22Rv1 (cell line): ENCODE measurements around the gene GPNMB.

Experiments used
- CTCF ChIP-seq: fragments of 450-650 bp; IDR thresholded peaks from 2 replicates; pipeline ENCODE4 v1.5.1; 2017; ENCODE audit warnings: mild to moderate bottlenecking
- ZFX ChIP-seq: fragments of 450-650 bp; IDR thresholded peaks from 2 replicates; pipeline ENCODE4 v1.6.1; 2017; ENCODE audit warnings: antibody characterized with exemption, borderline replicate concordance

DNA sequence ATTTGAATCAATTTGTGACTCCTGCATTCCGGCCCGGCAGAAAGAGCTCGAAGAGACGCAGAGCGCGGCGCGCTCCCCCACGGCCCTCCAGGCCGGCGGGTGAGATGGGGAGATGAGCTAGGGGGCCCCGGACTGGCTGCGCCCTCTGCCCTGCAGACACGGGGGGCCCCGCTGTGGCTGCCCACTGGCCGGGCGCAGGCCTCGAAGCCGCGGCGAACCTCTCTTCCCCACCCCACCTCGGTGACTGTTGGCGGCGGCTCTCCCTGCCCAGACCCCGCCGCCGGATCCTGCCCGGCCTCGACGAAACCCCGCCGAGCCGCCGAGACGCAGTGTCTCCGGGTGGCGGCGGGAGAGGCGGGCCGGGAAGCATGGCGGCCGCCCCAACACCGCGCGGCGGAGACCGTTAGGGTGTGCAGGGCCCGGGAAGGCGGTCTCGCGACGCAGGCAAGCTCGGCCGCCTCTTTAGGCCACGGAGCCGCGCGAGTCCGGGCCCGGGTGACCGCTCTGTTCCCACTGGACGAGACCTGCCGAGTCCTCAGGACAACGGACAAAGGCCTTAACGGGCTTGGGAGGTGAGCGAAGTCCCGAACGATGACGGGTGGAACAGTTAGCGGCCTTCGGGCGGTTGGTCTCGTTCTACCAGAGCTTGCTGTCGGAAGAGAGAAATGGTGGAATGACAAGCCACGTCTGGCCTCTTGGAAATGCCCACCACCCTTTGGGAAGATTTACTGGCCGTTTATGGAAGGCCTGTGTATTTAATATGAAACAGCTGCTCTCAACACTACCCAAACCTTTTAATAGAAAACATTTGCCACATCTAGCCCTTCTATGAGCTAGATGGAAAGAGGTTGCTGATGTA is 40.4 kb upstream of the GPNMB start:
- TF ChIP-seq CTCF, result no peak
- no peak for TF ChIP-seq ZFX
